Measurements from ENCODE around the gene BICDL2. TPM values are rescaled to one million over a fixed set of nuclear protein-coding genes. Genes with fewer than 3 reads are reported as not detected.
"Not testable (repeated sequence)": the region's sequence is repeated elsewhere in the genome, so short reads cannot be mapped to it uniquely, and the experiment has no call there.

The BICDL2 gene
- total RNA-seq, 1 donor from 2014 or later: not detected

DNA sequence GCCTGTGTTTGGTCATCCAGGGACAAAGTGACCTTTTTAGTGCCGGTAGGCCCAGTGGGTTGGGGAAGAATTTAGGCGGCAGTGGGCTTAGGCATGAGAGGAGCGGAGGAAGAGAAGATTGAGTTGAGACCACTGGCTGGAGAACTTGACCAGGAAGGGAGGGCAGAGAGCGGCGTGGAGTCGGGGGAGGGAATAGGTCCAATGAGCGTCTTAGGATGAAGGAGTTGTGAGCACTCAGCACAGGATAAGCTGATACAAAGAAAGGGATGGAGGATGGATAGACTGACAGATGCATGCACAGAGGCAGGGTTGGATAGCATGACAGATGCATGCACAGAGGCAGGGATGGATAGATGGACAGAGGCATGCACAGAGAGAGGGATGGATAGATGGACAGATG, 36.7 kb upstream of the BICDL2 start:
- POLR2A ChIA-PET: no interaction called here
- ATAC-seq (ENCODE audit: low read depth) (no peak), DNase-seq (no peak)
- H3K4me3 Mint-ChIP-seq: no peak overlapping the region
- no peaks in the 10 kb centered on the region for H3K27me3 Mint-ChIP-seq
- CTCF ChIA-PET: no interaction called here
- intact Hi-C loops (cut with micrococcal nuclease): no loop called here
- H3K36me3 Mint-ChIP-seq (ENCODE audit: low read depth): no peaks in the 10 kb centered on the region
- peaks cover 59% of the 10 kb centered on the region for H3K4me1 Mint-ChIP-seq
- H3K9me3 Mint-ChIP-seq: peaks cover 5% of the 10 kb centered on the region
- H3K27ac Mint-ChIP-seq: peak overlapping the region; percentile 67
- TF ChIP-seq, protein P1, sequence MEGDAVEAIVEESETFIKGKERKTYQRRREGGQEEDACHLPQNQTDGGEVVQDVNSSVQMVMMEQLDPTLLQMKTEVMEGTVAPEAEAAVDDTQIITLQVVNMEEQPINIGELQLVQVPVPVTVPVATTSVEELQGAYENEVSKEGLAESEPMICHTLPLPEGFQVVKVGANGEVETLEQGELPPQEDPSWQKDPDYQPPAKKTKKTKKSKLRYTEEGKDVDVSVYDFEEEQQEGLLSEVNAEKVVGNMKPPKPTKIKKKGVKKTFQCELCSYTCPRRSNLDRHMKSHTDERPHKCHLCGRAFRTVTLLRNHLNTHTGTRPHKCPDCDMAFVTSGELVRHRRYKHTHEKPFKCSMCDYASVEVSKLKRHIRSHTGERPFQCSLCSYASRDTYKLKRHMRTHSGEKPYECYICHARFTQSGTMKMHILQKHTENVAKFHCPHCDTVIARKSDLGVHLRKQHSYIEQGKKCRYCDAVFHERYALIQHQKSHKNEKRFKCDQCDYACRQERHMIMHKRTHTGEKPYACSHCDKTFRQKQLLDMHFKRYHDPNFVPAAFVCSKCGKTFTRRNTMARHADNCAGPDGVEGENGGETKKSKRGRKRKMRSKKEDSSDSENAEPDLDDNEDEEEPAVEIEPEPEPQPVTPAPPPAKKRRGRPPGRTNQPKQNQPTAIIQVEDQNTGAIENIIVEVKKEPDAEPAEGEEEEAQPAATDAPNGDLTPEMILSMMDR (IDR thresholded peaks at IDR 0.05): no peak

DNA sequence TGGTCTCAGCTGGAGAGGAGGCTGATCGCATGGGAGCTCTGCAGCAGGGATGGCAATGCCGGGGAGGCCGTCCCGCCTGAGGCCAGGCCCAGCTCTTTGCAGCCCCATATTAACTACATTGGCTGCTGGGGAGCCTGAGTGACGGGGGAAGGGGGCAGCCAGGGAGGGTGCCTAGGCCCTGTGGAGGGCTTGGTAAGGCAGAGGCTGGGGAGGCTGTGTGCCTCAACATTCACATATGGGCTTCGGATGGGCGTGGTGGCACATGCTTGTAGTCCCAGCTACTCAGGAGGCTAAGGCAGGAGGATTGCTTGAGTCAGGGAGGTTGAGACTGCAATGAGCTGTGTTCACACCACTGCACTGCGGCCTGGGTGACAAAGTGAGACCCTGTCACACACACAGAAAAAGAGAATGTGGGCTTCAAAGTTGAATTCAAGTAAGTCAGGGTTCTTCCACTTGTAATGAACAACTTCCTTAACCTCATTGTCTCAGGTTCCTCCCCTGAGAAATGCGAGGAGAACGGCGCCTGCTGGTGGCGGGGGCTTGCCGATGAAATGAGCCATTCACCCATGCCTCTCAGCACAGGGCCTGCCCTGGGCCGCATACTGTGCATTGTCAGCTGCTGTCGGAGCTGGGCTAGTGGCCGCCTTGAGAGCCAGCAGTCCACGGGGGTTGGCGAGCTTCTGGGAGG, 36.0 kb upstream of the BICDL2 start:
- H3K27me3 Mint-ChIP-seq; H3K4me3 Mint-ChIP-seq; POLR2A ChIA-PET; intact Hi-C loops (cut with micrococcal nuclease); DNase-seq; H3K9me3 Mint-ChIP-seq; H3K36me3 Mint-ChIP-seq (ENCODE audit: low read depth); CTCF ChIA-PET; ATAC-seq (ENCODE audit: low read depth): not testable (repeated sequence)
- Mint-ChIP-seq H3K4me1 (peaks cover 59% of the 10 kb centered on the region), H3K27ac (peak overlapping the region; percentile 67)

DNA sequence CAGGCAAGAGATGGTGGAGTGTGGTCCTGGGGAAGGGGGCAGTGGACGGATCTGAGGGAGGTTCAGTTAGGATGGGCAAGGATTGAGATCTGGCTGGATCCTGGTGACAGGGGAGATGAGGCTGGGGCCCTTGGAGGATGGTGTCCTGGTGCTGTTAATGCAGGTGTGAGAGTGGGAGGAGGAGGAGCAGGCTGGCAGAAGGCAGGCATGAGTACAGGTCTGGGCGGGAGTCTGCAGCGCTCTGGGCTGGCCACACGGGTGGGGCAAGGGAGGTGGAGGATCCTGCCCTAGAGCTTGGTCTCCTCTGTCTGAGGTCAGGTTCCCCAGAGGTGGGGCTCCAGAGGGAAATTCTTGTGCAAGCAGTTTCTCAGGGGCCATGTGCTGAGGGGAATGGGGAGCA, 35.4 kb upstream of the BICDL2 start:
- POLR2A ChIA-PET; CTCF ChIA-PET; H3K27ac Mint-ChIP-seq; DNase-seq; H3K9me3 Mint-ChIP-seq; ATAC-seq (ENCODE audit: low read depth); H3K4me3 Mint-ChIP-seq; H3K36me3 Mint-ChIP-seq (ENCODE audit: low read depth); H3K27me3 Mint-ChIP-seq; intact Hi-C loops (cut with micrococcal nuclease): not testable (repeated sequence)
- H3K4me1 Mint-ChIP-seq: peaks cover 60% of the 10 kb centered on the region

DNA sequence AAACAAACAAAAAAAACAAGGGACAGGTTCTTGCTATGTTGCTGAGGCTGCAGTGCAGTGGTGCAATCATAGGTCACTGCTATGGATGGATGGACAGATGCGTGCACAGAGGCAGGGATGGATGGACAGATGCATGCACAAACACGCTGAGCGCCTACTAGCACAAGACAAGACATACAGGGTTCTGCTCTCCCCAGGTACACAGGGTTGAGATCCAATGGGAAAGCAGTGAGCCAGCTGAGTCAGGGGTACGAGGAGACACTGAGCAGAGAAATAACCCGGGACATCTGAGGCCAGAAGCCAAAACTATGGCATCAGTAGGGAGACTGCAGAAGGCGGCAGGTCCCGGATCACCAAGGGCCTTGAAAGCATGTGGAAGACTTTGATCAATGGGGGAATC, 34.9 kb upstream of the BICDL2 start:
- H3K4me1 Mint-ChIP-seq: peaks cover 56% of the 10 kb centered on the region

DNA sequence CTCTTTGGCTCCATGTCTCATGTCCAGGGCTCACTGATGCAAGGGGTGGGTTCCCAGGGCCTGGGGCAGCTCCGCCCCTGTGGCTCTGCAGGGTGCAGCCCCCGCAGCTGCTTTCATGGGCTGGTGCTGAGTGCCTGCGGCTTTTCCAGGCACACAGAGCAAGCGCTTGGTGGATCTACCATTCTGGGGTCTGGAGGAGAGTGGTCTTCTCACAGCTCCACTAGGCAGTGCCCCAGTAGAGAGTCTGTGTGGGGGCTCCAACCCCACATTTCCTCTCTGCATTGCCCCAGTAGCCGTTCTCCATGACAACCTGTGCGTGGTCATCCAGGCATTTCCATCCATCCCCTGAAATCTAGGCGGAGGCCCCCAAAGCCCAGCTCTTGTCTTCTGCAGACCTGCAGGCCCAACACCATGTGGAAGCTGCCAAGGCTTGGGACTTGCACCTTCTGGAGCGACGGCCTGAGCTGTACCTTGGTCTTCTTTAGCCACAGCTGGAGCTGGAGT, 33.9 kb upstream of the BICDL2 start:
- ATAC-seq (ENCODE audit: low read depth) (no peak), DNase-seq (no peak)
- TF ChIP-seq, protein P1 (IDR thresholded peaks at IDR 0.05): no peak
- ChIA-PET POLR2A (interaction anchor here (0.6 kb wide), 1 partner anchor 12 kb away, joined by 9 read pairs; no protein-coding TSS in a partner anchor), CTCF (interaction anchor here (1.0 to 2.0 kb wide), 2 partner anchors 11 to 25 kb away, joined by 4 to 5 read pairs; no protein-coding TSS in a partner anchor)
- Mint-ChIP-seq H3K9me3 (no peaks in the 10 kb centered on the region), H3K36me3 (ENCODE audit: low read depth) (no peaks in the 10 kb centered on the region), H3K27ac (no peak overlapping the region), H3K4me1 (peaks cover 46% of the 10 kb centered on the region), H3K4me3 (no peak overlapping the region), H3K27me3 (no peaks in the 10 kb centered on the region)
- intact Hi-C loops (cut with micrococcal nuclease): no loop called here

More for the DNA sequence above, 34.9 kb upstream of the BICDL2 start:
- DNase-seq (no peak), ATAC-seq (ENCODE audit: low read depth) (no peak)
- POLR2A ChIA-PET: no interaction called here
- Mint-ChIP-seq H3K27me3 (no peaks in the 10 kb centered on the region), H3K36me3 (ENCODE audit: low read depth) (no peaks in the 10 kb centered on the region), H3K4me3 (no peak overlapping the region), H3K9me3 (no peaks in the 10 kb centered on the region), H3K27ac (no peak overlapping the region)
- intact Hi-C loops (cut with micrococcal nuclease): no loop called here
- CTCF ChIA-PET: interaction anchor here (1.0 kb wide), 1 partner anchor 12 kb away, joined by 4 read pairs; no protein-coding TSS in a partner anchor
- TF ChIP-seq, protein P1 (IDR thresholded peaks at IDR 0.05): no peak

DNA sequence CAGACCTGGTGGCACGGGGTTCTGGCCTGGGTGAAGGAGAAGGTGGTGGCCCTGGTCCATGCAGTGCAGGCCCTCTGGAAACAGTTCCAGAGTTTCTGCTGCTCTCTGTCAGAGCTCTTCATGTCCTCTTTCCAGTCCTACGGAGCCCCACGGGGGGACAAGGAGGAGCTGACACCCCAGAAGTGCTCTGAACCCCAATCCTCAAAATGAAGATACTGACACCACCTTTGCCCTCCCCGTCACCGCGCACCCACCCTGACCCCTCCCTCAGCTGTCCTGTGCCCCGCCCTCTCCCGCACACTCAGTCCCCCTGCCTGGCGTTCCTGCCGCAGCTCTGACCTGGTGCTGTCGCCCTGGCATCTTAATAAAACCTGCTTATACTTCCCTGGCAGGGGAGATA, 32.4 kb upstream of the BICDL2 start:
- H3K27ac Mint-ChIP-seq: not testable (repeated sequence)

More for the DNA sequence above, 32.4 kb upstream of the BICDL2 start:
- H3K4me3 Mint-ChIP-seq; CTCF ChIA-PET; H3K36me3 Mint-ChIP-seq (ENCODE audit: low read depth); H3K27me3 Mint-ChIP-seq; DNase-seq; POLR2A ChIA-PET; ATAC-seq (ENCODE audit: low read depth); intact Hi-C loops (cut with micrococcal nuclease); H3K9me3 Mint-ChIP-seq: not testable (repeated sequence)
- peaks cover 31% of the 10 kb centered on the region for H3K4me1 Mint-ChIP-seq

All from activated B cell treated with CpG ODN at 0.5 μM for 24 hours (primary cell).